CD4-positive, alpha-beta T cell treated with Interferon gamma for 1 hour (primary cell): ENCODE measurements around the gene ALDH5A1.
A peak's percentile ranks its signal among the peaks of the same experiment; 100 is the strongest.

Experiments
- DNase-seq: peaks from one replicate; pipeline ENCODE4 v3.0.0-alpha.2; 2020

ALDH5A1 gene

DNA sequence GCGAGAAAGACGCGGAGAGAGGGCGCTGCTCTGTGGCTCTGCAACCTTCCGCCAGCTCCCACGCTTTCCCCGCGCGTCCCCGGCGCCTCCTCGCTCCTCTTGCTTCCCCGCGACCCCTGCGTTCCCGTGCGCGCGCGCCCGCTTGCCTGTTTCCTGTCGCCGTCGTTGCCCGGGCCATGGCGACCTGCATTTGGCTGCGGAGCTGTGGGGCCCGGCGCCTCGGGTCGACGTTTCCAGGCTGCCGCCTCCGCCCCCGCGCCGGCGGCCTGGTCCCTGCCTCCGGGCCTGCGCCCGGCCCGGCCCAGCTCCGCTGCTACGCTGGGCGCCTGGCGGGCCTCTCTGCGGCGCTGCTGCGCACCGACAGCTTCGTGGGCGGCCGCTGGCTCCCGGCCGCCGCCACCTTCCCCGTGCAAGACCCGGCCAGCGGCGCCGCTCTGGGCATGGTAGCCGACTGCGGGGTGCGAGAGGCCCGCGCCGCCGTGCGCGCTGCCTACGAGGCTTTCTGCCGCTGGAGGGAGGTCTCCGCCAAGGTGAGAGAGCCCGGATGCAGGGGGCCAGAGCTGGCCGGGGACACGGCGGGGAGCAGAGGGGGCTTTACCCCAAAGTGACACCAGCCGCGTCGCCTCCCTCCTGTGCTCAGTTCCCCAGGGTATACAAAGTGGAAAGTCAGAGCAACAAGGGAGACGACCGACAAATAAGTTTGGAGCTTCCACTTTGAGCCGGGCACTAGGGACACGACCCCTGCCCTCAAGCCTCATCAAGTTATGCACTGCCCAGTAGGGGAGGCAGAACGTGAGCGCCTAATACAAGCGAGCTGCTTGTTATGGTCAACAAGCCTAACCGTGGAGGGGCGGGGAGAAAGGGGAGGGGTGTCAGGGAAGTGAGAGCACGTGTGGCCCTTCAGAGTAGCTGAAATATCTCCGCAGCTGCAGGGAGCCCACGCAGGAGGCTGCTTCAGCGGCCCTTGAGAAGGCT is at the start of gene ALDH5A1:
TSS of gene ALDH5A1 (plus strand) at position 149 of the 975 bp plus-strand sequence. CDS start at position 177, 28 bp downstream.
- DNase-seq = peak; percentile 74

DNA sequence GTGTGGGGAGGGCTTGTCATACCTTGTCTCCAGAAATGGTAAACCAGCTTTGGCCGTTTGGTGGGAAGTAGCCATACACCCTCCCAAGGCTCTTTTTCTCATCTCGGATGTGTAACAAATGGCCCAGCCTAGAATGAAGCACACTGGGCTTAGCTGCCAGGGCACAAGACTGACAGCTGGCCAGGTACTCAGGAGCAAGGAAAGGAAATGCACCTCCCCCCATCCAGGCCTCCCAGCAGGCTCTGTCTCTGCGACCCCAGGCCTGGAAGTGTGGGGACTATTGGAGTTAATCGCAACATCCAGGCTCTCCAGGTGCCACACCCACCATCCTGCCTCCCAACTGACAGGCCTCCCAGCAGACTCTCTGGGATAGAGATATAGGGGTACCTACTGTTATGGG is 49.1 kb upstream of the ALDH5A1 start:
- no peak for DNase-seq

DNA sequence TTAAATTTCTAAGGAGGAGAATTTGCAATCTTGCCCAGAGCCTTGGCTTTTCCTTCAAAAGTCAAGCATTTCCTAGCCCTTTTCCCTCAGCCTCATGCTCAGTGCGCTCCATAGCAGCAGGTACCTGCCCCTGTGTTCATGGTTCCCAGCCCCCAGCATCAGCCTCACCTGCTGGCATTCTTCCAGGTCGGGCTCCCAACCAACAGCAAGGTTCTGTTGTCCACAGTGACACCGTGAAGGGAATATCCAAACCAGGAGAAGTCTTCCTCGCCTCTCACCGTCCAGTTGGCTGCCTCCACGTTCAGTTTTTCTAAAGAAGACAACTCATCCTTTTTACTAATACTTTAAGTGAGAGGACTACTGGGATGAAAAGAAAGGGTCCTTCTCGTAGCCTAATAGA is 48.1 kb upstream of the ALDH5A1 start:
- DNase-seq = no peak

- DNase-seq = no peak
Observed at GRCh38 chr6:24448396-24448795, 46.4 kb upstream of the ALDH5A1 start.

DNA sequence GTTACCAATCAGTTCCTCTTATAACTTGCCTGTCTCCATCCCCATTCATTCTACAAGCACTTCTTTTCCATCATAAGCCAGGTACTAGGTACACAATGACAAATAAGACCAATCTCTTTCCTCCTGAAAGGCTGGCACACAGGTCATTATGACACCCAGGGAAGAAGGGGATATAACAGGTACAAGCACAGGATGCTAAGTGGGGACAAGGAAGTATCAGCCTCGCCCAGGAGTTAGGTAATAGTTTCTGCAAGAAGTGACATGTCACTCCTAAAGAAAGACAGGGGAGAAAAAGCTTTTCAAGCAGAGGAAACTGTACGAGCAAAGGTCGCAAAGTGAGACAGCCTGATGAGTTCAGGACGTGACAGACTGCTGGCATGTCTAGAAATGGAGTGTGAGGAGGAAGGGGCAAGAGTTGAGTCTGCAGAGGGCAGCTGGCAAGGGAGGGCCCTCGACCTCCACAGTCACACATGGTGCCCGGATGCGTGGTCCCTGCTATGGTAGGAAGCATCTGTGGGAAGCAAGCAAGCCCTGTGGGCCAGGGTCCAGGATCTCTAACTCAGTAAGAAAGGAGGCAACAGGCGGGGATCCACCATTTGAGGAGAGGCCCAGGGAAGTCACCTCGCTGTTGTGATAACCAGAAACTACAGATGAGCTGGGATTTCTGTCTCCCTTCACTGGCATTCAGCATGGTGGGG is 45.8 kb upstream of the ALDH5A1 start:
- no peak for DNase-seq

- no peak for DNase-seq
Observed at GRCh38 chr6:24451581-24452388, 43.0 kb upstream of the ALDH5A1 start.

DNA sequence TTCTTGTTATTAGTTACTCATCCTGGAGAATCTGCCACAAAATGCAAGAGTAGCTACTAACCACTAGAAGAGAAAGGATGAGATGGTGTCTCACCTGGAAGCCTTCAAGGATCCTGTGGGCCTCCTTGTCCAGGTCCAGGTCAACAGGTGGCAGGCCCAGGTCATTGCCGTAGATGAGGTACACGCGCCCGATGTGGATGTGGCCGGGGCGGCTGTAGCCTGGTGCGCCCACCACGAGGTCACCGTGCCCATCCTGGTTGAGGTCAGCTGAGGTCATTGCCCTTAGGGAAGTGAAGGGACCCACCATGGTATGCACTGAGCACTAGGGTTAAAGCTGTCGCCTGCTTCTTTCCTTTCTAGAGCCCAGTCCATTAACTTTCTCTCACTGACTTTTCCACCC is 40.8 kb upstream of the ALDH5A1 start:
- DNase-seq = no peak

- DNase-seq = no peak
Observed at GRCh38 chr6:24454452-24454851, 40.3 kb upstream of the ALDH5A1 start.

DNA sequence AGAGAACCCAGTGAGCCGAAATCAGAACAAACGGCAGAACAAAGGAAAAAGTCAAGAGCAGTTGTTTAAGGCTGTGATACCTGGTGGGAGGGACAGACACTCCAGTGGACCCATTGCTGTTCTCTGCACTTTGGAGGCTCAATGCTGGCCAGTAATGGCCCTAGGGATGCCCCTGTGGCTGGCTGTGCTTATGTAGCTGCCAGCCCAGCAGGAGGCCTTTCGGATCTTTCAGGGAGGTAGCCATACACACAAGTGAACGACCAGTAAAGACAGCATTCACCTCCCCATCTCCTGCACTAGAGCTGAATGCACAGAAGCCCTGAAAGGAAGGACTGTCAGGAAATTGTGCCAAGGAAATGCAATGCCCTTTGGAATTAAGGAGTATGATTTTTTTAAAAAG is 39.7 kb upstream of the ALDH5A1 start:
- no peak for DNase-seq

- no peak for DNase-seq
Observed at GRCh38 chr6:24458134-24458533, 36.6 kb upstream of the ALDH5A1 start.

DNA sequence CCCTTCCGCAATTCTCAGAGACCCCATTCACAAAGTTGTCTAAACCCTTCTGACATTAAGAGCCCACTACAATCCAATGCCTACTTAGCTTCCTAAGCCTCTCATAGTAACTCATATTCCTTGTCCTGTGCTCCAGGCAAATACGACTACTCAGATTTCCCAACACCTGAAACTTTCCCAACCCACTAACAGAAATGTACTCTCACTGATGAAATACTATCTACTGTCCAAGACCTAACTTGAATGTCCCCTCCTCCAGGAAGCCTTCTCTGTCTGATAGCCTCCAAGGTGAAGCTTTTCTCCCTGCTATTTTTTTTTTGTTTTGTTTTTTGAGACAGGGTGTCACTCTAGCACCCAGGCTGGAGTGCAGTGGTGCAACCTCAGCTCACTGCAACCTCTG is 35.8 kb upstream of the ALDH5A1 start:
- DNase-seq = no peak

DNA sequence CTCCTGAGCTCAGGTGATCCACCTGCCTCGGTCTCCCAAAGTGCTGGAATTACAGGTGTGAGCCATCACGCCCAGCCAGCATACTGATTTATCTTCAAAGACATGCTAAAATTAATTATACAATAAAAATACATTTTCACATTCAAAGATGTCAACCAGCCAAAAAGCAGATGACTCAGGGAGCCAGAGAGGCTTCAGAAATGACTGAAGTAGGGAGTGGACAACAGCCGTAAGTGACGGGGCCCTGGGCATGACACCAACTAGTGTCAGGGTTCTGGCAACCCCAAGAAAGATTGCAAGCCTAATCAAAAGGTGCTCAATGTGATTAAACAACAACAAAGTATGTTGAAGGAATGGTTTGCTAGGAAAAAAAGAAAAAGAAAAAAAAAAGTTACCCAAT is 33.8 kb upstream of the ALDH5A1 start:
- no peak for DNase-seq

DNA sequence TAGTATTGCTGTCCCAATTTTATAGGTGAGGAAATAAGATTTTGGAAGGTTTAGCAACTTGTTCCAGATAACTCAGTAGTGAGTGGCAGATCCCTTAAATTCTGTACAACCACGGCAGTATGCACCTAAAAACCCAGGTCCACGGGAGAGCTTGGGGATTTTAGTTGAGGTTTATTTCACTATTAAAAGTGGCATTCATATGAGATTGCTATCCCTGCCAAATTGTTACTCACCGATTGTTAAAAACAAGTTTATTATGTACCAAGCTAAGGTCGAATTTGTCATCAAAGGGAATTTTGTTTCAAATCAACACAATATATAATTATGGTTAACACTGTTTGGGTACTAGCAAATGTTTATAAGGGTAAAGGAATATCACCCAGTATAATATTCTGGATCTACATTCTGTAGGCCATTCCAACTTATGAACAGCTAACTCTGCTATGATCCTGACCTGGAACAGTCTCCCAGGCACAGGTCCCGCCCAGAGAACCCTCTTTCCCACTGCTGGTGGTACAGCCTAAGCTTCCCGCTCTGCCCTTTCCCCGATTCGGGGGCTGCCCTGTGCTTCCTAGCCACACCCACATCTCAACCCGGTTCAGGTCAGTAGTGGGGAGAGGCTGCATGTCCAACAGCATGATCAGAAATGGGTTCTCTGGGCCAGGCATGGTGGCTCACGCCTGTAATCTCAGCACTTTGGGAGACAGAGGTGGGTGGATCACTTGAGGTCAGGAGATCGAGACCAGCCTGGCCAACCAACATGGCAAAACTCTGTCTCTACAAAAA is 30.3 kb upstream of the ALDH5A1 start:
- no peak for DNase-seq

DNA sequence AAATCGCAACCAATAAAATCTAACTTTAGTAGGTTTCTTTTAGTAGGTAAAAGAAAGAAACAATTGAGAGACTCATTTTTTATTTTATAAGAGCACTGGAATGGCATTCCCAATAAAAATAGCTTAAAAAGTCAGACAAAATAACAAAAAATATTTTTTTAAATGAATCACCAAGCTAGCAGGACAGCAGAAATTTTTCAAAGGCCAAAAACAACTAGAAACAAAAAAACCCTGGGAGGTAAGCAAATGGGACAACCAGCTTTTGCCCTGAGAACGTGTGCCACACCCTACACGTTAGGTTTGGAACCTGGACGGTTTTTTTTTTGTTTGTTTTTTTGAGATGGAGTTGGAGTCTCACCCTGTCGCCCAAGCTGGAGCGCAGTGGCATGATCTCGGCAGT is 25.0 kb upstream of the ALDH5A1 start:
- DNase-seq = no peak

- no peak for DNase-seq
Observed at GRCh38 chr6:24472181-24472580, 22.6 kb upstream of the ALDH5A1 start.

DNA sequence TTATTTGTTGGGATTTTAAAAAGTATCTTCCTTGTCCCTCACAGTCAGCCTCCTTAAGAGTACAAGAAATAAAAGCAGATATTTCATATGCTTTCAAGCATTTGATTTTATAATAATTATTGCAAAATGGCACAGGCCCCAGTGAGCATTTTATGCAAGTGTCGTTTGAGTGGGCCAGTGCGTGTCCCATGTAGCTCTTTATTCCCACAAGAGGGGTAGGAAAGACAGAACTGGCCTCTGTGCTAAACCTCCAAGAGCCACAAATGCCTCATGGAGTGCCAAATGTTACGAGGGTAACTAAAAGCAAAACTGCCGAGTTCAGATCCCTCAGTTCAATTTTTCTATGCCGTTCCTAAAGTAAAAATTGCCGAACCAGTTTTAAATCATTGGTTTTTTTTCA is 18.1 kb upstream of the ALDH5A1 start:
- DNase-seq = no peak

GRCh38 chr6:24477070-24477469 is 17.7 kb upstream of the ALDH5A1 start:
- no peak for DNase-seq

DNA sequence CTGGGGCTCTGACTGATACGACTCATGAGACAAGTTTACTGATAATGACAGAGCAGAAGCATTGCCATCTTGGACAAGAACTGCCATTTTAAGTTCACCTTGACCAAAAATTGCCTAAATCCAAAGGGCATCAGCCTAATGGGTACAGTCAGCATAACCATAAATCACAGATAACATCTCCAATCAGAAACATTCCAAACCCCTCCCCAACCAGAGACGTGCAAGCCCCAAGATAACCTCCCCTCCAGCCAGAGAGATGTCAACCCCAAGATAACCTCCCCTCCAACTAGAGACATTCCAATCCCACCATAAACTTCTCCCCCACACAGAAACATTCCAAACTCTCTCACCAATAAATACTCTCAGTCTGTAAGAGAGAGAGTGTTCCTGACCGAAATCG is 15.9 kb upstream of the ALDH5A1 start:
- no peak for DNase-seq

DNA sequence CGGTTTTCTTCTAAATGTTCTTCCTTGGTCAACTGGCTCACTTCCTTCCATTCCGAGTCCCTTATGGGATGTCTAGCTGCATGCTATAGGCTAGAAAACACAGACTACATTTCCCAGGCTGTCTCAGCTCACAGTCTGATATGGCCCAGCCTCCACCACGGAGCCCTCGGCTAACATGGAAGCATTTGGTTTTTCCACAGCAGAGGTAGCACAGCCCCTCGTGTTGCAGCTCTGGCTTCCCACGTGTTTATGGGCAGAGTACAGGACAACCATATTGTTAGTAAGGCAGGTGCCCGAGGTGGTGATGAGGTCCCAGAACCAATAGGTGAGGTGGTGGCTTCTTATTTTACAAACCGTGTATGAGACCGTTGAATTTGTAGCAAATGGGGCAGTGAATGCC is 14.1 kb upstream of the ALDH5A1 start:
- no peak for DNase-seq

DNA sequence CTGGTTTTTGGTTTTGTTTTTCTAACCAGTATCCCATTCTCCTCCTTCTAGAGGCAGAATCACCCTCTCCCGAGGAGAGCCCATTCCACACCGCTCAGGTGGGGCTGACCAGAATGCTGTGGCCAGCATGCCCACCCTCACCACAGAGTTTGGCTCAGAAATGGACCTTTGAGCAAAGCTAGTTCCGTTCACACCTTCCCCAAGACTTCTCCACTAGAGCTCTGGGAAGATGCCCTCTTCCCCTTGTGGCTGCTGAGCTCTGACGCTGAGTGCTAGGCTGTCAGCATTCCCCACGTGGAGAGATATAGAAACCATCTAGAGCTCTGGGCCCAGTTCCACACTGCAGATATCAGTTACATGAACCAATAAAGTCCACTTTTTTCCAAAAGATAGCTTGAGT is 13.3 kb upstream of the ALDH5A1 start:
- no peak for DNase-seq

DNA sequence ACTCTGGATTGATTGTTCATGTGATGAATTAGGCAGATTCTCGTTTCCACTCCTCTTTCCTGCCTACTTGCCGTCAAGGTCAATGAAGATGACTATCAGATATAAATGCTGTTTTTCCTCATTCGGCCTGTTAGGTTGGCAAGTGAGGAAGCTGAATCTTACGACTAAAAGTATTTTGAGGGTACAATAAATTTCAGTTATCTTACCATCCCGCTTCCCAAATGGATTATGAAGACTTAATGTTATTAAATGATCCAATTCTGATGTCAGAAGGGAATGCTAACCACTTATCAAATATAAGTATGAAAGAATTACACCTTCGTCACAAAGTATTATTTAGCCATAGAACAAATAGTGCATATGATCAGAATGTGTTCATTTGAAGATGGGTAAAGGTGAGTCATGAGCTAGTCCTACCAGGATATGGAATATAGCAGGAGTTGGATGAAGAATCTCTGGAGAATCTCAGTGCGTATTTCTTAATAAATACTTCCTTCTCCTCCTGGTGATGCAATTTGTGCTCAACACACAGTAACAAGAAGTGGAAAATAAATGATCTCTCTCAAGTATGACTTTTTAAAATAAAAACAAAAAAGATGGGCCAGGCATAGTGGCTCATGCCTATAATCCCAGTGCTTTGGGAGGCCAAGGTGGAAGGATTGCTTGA is 10.0 kb upstream of the ALDH5A1 start:
- no peak for DNase-seq

DNA sequence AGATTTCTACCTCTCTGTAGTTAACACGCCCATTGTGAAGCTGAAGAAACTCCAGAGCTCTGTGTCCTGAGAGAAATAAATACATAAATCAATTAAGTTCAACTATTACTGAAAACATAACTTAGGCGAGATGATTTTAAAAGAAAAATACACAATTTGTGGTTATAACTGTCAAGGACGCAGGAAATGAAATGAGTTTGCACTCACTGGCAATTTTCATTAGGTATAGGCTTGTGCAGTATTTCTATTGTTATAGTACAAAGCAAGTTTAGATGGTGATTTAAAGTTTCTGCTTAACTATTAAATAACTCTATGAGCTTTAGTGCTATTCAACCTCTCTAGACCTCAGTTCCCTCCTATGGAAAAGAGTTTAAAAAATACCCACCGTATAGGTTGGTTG is 8.7 kb upstream of the ALDH5A1 start:
- no peak for DNase-seq
